GM12873 (cell line): ENCODE results near the gene LRP2BP.

ENCODE experiments used
- CTCF ChIP-seq: IDR thresholded peaks from 2 replicates; pipeline ENCODE4 v1.5.1; 2012; ENCODE audit warnings: low read depth, mild to moderate bottlenecking, moderate library complexity, low read length, control low read depth; ENCODE audit not compliant: insufficient read depth; ENCODE audit errors: missing control alignments

LRP2BP gene

GRCh38 chr4:185358959-185359358 is 36.8 kb downstream of the LRP2BP start:
- TF ChIP-seq CTCF: no peak

GRCh38 chr4:185358514-185358913 is 37.2 kb downstream of the LRP2BP start:
- TF ChIP-seq CTCF: no peak

- no peak for TF ChIP-seq CTCF
These were observed 37.8 kb downstream of the LRP2BP start for GRCh38 chr4:185357733-185358440.

GRCh38 chr4:185357211-185357610 is 38.5 kb downstream of the LRP2BP start:
- no peak for TF ChIP-seq CTCF

- no peak for TF ChIP-seq CTCF
These were observed 43.0 kb downstream of the LRP2BP start for GRCh38 chr4:185352741-185353140.

DNA sequence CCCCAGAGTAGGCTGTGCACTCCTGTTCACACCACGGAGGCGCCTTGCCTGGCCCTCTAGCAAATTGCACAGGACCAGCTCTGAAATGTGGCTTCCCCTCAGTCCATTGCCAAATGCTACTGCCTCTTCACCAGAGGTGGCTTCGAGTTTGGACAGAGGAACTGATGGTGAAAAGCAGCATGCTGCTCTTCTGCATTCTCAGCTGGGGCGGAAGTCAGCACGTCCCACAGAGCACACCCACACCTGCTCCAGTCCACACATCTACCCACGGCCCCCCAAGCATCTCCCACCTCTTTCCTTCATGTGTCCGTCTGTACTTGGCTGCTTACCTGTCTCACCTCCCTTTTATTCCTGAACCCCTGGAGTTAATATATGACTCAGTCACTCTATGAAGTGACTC is 43.5 kb downstream of the LRP2BP start:
- no peak for TF ChIP-seq CTCF

GRCh38 chr4:185351691-185352090 is 44.0 kb downstream of the LRP2BP start:
- no peak for TF ChIP-seq CTCF
